ENCODE results near the gene TMC8.

The TMC8 gene

GRCh38 chr17:78089576-78090281 is 40.8 kb upstream of the TMC8 start:
- Mint-ChIP-seq H3K27me3 (ENCODE audit: low read depth) (no peaks in the 10 kb centered on the region), H3K9me3 (no peaks in the 10 kb centered on the region), H3K36me3 (ENCODE audit: low read depth) (peaks cover 75% of the 10 kb centered on the region), H3K27ac (no peak overlapping the region), H3K4me3 (no peak overlapping the region), H3K4me1 (peaks cover 3% of the 10 kb centered on the region)
- TF ChIP-seq, protein P1, sequence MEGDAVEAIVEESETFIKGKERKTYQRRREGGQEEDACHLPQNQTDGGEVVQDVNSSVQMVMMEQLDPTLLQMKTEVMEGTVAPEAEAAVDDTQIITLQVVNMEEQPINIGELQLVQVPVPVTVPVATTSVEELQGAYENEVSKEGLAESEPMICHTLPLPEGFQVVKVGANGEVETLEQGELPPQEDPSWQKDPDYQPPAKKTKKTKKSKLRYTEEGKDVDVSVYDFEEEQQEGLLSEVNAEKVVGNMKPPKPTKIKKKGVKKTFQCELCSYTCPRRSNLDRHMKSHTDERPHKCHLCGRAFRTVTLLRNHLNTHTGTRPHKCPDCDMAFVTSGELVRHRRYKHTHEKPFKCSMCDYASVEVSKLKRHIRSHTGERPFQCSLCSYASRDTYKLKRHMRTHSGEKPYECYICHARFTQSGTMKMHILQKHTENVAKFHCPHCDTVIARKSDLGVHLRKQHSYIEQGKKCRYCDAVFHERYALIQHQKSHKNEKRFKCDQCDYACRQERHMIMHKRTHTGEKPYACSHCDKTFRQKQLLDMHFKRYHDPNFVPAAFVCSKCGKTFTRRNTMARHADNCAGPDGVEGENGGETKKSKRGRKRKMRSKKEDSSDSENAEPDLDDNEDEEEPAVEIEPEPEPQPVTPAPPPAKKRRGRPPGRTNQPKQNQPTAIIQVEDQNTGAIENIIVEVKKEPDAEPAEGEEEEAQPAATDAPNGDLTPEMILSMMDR (IDR thresholded peaks at IDR 0.05; ENCODE audit: unreplicated experiment in 3 of 3): no peak

DNA sequence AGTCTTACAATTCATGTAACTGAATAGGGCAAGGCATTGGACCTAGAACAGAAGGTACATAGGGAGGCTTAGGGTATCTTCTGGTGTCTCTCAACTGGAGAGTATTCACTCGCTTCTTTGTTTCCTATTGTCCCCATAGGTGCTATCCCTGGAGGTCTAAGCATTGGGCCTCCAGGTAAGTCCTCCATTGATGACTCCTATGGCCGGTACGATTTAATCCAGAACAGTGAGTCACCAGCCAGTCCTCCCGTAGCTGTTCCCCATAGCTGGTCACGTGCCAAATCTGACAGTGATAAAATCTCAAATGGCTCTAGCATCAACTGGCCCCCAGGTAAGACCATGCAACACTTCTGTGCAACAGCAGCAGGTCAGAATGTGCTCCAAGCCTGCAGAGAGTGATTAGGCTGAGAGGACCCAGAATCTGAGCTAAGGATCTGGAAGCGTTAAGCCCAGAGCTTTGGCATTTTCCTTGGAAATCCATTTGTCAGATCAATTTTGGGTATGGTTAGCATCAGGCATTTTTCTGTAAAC is 37.7 kb upstream of the TMC8 start:
- H3K36me3 Mint-ChIP-seq (ENCODE audit: low read depth): peaks cover 83% of the 10 kb centered on the region
- TF ChIP-seq, protein P1 (IDR thresholded peaks at IDR 0.05; ENCODE audit: unreplicated experiment in 3 of 3): no peak
- H3K4me1 Mint-ChIP-seq: no peaks in the 10 kb centered on the region
- no peaks in the 10 kb centered on the region for H3K9me3 Mint-ChIP-seq
- H3K27me3 Mint-ChIP-seq (ENCODE audit: low read depth): no peaks in the 10 kb centered on the region
- no peak overlapping the region for H3K4me3 Mint-ChIP-seq
- H3K27ac Mint-ChIP-seq: no peak overlapping the region

- Mint-ChIP-seq H3K27ac (no peak overlapping the region), H3K36me3 (ENCODE audit: low read depth) (peaks cover 88% of the 10 kb centered on the region), H3K9me3 (no peaks in the 10 kb centered on the region), H3K27me3 (ENCODE audit: low read depth) (no peaks in the 10 kb centered on the region), H3K4me3 (no peak overlapping the region), H3K4me1 (no peaks in the 10 kb centered on the region)
- TF ChIP-seq, protein P1 (IDR thresholded peaks at IDR 0.05; ENCODE audit: unreplicated experiment in 3 of 3): no peak
Observed at GRCh38 chr17:78095035-78095434, 35.5 kb upstream of the TMC8 start.

DNA sequence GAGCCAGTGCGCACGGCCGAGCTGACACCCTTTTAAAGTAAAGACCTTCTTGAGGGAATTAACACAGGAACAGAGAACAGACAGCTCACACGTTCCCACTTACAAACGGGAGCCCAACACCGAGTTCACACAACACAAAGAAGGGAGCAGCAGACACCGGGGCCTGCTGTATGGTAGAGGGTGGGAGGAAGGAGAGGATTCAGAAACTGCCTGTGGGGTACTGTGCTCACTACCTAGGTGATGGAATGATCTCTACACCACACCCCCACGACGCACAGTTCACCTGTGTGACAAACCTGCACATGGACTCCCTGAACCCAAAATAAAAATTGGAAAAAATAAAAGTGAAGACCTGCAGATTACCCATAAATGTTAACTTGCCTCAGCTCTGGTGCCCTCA is 34.5 kb upstream of the TMC8 start:
- TF ChIP-seq, protein P1 (IDR thresholded peaks at IDR 0.05; ENCODE audit: unreplicated experiment in 3 of 3): no peak
- Mint-ChIP-seq H3K36me3 (ENCODE audit: low read depth) (peaks cover 86% of the 10 kb centered on the region), H3K27ac (no peak overlapping the region), H3K9me3 (peaks cover 2% of the 10 kb centered on the region), H3K27me3 (ENCODE audit: low read depth) (no peaks in the 10 kb centered on the region), H3K4me3 (no peak overlapping the region), H3K4me1 (no peaks in the 10 kb centered on the region)

GRCh38 chr17:78101112-78101511 is 29.5 kb upstream of the TMC8 start:
- peaks cover 75% of the 10 kb centered on the region for H3K36me3 Mint-ChIP-seq (ENCODE audit: low read depth)
- H3K4me1 Mint-ChIP-seq: no peaks in the 10 kb centered on the region
- no peaks in the 10 kb centered on the region for H3K27me3 Mint-ChIP-seq (ENCODE audit: low read depth)
- H3K9me3 Mint-ChIP-seq: peaks cover 5% of the 10 kb centered on the region
- H3K27ac Mint-ChIP-seq: peak overlapping the region in 1 of 3 experiments; percentile 15
- no peak overlapping the region for H3K4me3 Mint-ChIP-seq
- TF ChIP-seq, protein P1 (IDR thresholded peaks at IDR 0.05; ENCODE audit: unreplicated experiment in 3 of 3): no peak

DNA sequence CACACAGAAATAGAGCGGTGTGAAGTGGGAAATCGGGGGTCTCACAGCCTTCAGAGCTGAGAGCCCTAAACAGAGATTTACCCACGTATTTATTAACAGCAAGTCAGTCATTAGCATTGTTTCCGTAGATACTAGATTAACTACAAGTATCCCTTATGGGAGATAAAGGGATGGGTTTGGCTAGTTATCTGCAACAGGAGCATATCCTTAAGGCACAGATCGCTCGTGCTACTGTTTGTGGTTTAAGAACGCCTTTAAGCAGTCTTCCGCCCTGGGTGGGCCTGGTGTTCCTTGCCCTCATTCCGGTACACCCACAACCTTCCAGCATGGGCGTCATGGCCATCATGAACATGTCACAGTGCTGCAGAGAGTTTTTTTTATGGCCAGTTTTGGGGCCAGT is 29.0 kb upstream of the TMC8 start:
- Mint-ChIP-seq H3K4me1 (no peaks in the 10 kb centered on the region), H3K4me3 (no peak overlapping the region), H3K36me3 (ENCODE audit: low read depth) (peaks cover 71% of the 10 kb centered on the region), H3K9me3 (peaks cover 5% of the 10 kb centered on the region), H3K27me3 (ENCODE audit: low read depth) (no peaks in the 10 kb centered on the region), H3K27ac (no peak overlapping the region)
- TF ChIP-seq, protein P1 (IDR thresholded peaks at IDR 0.05; ENCODE audit: unreplicated experiment in 3 of 3): no peak
